Right ventricle myocardium superior (tissue), 1 donor: Measurements from ENCODE around the gene NVL. TPM values are rescaled to one million over a fixed set of nuclear protein-coding genes. Genes with fewer than 3 reads are reported as not detected.
"Not testable (repeated sequence)": the region's sequence is repeated elsewhere in the genome, so short reads cannot be mapped to it uniquely, and the experiment has no call there.

Experiments used
- ATAC-seq: fragments of 200-7000 bp; cut with Tn5 transposase; one replicate; pipeline ENCODE4 v1.9.1; 2020; ENCODE audit warnings: mild to moderate bottlenecking; ENCODE audit not compliant: poor library complexity
- DNase-seq: peaks from one replicate; pipeline ENCODE4 v3.0.0-alpha.2; 2020
- intact Hi-C: fragments of 100-400 bp; cut with DNase I; formaldehyde crosslinking; loops from one replicate; pipeline ENCODE4 v1.11.2; 2022
- total RNA-seq: library from RNA; stranded (reverse); fragmentation: NEBNext Ultra II Directional; extraction: Animal tissue kit (Norgen Biotek cat#: 25700); gene quantifications from one replicate; pipeline ENCODE4 v1.2.1, GENCODE V29; 2021
- donor health status: DM: no; HTN: yes; CAD: no; lungs with severe emphysema.

The NVL gene
- total RNA-seq, 1 donor from 2014 or later, result 8.4 TPM

- intact Hi-C loops, result not testable (repeated sequence)
- DNase-seq (peak; percentile 50), ATAC-seq (peak; percentile 31)
Observed at GRCh38 chr1:224340453-224341384, 10.7 kb upstream of the NVL start.

- ATAC-seq (no peak), DNase-seq (no peak)
- intact Hi-C loops, result no loop called here
Observed at GRCh38 chr1:224339442-224340033, 9.6 kb upstream of the NVL start.

DNA sequence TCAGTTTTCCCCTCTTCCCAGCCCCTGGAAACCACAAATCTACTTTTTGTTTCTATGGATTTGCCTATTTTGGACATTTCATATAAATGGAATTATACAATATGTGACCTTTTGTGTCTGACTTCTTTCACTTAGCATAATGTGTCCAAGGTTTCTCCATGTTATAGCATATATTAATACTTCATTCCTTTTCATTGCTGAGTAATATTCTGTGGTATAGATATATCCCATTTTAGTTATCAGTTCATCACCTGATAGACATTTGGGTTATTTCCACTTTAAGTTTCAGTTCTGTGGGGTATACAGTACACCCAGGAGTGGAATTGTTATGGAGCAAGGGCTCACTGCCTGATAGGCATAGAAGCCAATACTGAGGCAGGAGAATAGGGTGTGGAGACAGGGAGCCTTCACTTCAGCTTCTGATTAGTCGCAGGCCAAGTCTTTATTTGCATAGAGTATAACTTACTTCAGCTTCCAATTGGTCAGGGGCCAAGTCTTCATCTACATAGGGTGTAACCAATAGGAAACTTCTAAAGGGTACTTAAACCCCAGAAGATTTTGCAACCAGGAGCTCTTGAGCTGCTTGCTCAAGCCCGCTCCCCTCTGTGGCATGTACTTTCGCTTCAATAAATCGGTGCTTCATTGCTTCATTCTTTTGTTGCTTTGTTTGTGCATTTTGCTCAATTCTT, 8.3 kb upstream of the NVL start:
- intact Hi-C loops, result no loop called here
- no peak for DNase-seq
- no peak for ATAC-seq

- ATAC-seq (no peak), DNase-seq (no peak)
- intact Hi-C loops, result loop anchor here (5.0 kb wide), 1 partner anchor 217 kb away; no protein-coding TSS in a partner anchor
Observed at GRCh38 chr1:224333939-224334786, 4.2 kb upstream of the NVL start.

DNA sequence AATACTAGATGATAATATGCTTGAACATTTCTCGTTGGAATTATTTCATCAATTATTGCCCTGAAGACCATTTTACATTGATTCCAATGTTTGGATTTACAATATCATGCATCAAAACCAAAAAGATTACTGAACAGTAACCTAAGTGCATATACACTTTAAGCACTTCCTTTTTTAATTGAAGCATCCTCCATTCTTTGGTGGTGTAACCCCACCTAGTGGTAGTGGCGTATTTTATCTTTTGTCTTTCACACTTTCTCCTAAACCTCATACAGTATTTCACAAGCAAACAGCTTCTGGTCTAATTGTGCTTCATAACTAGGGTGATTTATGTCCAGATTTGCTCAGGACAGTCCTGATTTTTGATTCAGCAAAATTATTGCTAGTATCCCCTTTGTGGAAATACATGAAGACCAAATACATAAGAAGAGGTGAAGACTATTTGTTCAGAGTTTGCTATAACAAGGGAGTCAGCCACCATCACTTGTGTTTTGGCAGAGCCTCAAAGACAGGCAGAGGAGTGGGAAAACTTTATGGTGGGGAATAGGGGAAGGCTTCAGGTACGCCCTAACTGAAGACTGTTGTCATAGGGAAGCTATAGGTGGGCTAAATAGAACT, 3.4 kb upstream of the NVL start:
- intact Hi-C loops, result loop anchor here (5.0 kb wide), 1 partner anchor 216 kb away; no protein-coding TSS in a partner anchor
- peak; percentile 57 for ATAC-seq
- no peak for DNase-seq

- intact Hi-C loops, result loop anchor here (5.0 kb wide), 1 partner anchor 215 kb away; no protein-coding TSS in a partner anchor
Observed at GRCh38 chr1:224331824-224332223, 1.9 kb upstream of the NVL start.

DNA sequence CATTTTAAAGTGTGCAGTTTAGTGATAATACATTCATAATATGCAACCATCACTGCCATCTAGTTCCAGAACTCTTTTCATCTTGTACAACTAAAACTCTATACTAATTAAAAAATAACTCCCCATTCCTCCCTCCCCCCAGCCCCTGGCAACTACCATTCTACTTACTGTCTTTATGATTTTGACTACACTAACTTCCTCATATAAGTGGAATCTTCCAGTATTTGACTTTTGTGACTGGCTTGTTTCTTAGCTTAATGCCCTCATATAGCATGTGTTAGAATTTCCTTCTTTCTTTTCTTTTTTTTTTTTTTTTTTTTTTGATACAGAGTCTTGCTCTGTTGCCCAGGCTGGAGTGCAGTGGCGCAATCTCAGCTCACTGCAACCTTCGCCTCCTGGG, 1.4 kb upstream of the NVL start:
- DNase-seq (no peak), ATAC-seq (no peak)
- intact Hi-C loops, result loop anchor here (5.0 kb wide), 1 partner anchor 214 kb away; no protein-coding TSS in a partner anchor

More at GRCh38 chr1:224331824-224332223, 1.9 kb upstream of the NVL start:
- DNase-seq (no peak), ATAC-seq (no peak)

DNA sequence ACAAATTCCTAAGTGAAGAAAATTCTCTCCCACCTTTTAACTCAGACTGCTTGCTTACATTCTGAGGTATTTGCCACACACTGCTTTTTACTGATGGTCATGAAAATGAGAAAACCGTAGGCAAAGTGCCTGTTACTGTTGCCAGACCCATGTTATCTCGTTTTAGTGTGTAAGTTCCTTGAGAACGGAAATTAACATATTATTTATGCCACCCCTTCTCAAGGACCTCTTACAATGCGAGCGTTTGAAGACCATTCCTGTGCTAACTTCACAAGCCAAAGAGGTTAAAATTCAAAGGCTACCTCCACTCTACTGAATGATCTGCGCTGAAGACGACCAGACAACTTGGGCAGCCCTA, 509 bp downstream of the NVL start:
- intact Hi-C loops, result loop anchor here (10.0 kb wide), 1 partner anchor 155 kb away; no protein-coding TSS in a partner anchor
- no peak for ATAC-seq
- DNase-seq, result no peak

GRCh38 chr1:224328644-224329043, 1.3 kb downstream of the NVL start:
- ATAC-seq (no peak), DNase-seq (no peak)
- intact Hi-C loops, result loop anchor here (10.0 kb wide), 1 partner anchor 154 kb away; no protein-coding TSS in a partner anchor

DNA sequence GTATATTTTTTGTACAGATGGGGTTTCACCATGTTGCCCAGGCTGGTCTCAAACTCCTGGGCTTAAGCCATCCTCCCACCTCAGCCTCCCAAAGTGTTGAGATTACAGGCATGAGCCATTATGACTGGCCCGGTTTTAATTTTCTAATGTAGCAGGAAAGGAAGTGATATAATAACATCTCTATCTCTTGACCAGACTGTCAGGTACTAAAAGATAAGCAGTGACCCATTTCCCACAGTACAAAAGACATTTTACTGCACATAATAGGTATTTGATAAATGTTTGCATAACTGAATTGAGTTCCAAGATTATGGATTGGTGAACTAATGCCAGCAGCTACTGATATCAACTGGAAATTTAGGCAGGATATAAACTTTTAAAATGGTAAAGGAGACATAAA, 4.0 kb downstream of the NVL start:
- ATAC-seq, result no peak
- DNase-seq, result no peak
- intact Hi-C loops, result loop anchor here (10.0 kb wide), 1 partner anchor 151 kb away; no protein-coding TSS in a partner anchor

GRCh38 chr1:224321706-224322105, 8.3 kb downstream of the NVL start:
- no peak for DNase-seq
- intact Hi-C loops, result loop anchor here (10.0 kb wide), 1 partner anchor 147 kb away; no protein-coding TSS in a partner anchor
- ATAC-seq, result no peak

GRCh38 chr1:224317383-224318045, 12.5 kb downstream of the NVL start:
- no peak for DNase-seq
- intact Hi-C loops, result no loop called here
- ATAC-seq, result no peak

GRCh38 chr1:224312025-224312424, 17.9 kb downstream of the NVL start:
- DNase-seq, result no peak
- ATAC-seq, result no peak
- intact Hi-C loops, result no loop called here

GRCh38 chr1:224311503-224311902, 18.5 kb downstream of the NVL start:
- intact Hi-C loops, DNase-seq, ATAC-seq: not testable (repeated sequence)

- intact Hi-C loops, result no loop called here
Observed at GRCh38 chr1:224308064-224308463, 21.9 kb downstream of the NVL start.

DNA sequence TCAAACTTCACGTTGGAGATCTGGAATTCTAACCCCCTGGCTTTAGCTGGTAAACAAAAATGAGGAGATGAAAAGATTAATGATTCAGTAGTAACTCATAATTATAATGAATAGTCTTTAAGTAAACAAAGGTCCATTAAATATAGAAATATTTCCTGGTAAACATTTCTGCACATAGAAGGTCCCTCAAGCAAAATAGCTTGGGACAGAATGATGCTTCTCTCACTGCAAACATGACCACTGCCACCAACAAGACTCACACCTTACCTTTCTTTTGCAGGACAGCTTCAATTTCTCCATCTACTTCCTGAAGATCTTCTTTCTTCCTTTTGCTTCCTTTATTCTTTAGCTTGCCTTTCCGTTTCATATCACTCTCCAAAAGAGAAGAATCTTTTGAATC, 25.2 kb downstream of the NVL start:
- intact Hi-C loops, result no loop called here
- no peak for ATAC-seq
- no peak for DNase-seq

More at GRCh38 chr1:224308064-224308463, 21.9 kb downstream of the NVL start:
- no peak for DNase-seq
- no peak for ATAC-seq

- ATAC-seq, result no peak
- intact Hi-C loops, result no loop called here
Observed at GRCh38 chr1:224302947-224303346, 27.0 kb downstream of the NVL start.

More at GRCh38 chr1:224302947-224303346, 27.0 kb downstream of the NVL start:
- no peak for DNase-seq
